Activated CD8-positive, alpha-beta memory T cell treated with anti-CD3 and anti-CD28 coated beads for 24 hours (primary cell): ENCODE data around the gene LRRC73.
"Not testable (repeated sequence)": the region's sequence is repeated elsewhere in the genome, so short reads cannot be mapped to it uniquely, and the experiment has no call there.

Source experiments
- DNase-seq: peaks from one replicate; pipeline ENCODE4 v3.0.0-alpha.2; 2020

The LRRC73 gene

DNA sequence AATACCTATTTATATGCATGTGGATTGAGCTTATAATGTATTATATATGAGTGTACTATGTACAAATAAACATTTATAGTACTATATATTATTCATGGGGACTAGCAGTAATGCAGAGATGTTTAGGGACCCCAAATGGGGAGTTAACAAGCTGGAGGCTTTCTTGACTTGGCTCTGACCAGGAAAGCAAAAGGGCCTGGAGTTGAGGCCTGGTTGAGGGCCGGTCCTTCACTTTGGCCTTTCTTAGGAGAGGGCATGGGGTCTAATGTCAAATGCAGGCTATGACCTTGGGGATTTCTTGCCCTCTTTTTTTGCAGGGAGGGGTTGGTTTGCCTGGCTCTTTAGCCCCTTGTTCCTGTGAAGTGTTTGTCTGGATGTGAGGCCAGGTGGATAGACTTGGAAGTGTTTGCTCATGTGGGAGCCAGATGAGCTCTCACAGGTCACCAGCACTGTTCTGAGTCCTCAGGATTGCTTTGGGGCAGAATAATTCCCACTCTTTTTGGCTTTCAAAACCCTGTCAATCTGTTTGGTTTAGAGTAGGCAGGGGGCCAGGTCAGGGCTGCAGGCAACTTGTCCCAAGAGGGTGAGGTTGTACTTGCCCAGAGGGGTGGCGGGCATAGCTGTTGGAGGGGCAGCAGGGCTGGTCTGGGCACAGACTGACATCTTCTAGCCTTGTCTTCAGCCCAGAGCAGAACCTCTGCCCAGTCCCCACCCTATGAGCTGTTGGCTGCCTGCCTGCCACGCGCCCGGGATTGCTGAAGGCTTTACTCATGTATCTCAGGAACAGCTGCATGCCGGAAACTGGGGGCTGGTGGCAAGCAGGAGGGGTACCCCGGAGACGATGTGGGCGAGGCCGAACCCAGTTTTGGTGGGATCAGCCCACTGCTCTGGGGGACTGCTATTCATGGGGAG is 18.1 kb downstream of the LRRC73 start:
- DNase-seq, result no peak

DNA sequence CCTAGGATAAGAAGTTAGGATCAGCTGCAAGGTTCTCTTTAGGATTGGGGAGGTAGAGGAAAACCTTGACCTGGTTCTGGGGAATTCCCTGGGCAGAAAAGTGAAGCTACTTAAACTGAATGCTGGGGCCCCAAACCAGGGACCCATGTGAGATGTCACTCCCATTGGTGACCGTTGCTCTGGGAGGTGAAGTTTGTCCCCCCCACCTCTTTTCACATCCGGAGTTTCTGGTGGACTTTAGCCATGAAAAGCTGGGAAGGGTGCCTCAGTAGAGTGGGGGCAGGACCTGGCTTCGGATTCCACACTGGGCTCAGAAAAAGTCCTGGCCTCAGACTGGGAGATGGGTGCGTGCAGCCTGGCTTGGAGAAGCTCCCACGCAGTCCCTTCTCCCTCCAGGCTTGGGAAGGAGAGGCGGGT is 19.6 kb downstream of the LRRC73 start:
- no peak for DNase-seq

DNA sequence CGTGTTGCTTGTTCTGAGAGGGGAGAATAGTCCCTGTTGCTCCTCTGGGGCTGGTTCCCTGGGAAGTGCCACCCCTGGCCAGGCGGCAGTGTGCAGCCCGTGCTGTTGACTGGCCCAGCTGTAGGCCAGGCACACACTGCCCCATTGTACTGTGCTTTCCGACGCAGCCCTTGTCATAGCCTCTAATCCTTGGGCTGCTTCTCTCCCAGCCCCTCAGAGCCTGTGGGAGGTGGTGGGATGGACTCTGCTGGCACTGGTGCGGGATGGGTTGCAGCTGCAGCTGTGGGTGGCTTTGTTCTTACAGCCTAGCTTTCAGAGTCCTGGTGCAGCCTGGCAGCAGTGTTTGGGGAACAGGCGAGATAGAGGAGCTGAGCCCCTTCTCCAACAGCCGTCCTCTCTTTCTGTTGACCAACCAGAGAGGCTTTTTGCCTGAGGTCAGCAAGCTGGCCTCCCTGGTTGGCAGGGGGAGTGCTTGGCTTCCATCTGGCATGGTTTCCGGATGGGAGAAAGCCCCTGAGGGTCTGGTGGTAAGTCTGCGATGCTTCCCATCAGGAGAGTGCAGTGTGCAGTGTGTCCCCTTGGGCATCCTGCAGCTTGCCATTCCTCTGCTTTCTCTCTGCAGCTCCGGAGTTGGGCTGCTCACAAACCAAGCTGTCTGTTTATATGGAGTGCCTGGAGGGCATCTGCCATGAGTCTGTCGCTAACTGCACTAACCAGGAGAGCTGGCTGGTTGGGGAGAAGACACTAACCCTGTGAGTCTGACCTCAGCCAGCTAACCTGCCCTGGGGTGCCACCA is 20.7 kb downstream of the LRRC73 start:
- DNase-seq, result no peak

DNA sequence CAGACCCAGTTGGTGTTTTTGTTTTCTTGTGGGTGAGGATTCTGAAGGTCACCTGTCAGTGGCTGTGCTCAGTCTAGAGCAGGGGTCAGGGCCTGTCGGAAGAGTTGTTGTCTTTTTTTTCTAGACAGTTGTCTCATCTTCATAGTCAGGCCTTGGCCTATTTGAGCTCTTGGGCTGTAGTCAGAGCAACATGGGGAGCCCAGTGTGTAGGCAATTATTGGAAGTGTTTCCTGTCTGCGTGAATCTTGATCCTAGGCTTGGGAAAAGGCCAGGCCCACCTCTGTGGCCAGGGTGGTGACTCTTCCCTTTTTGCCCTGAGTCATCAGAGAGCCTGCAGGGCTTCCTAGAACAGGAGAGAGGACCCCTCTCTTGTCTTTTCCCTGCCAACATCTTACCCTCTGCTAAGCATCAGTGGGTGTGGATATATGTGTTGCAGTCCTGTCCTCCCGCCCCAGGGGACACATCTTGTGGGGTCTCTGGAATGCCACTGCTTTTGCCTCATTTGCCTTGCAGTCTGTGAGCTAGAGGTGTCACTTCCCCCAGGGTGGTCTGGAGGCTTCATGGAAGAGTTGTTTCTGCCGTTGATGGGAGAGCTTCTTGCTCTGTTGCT is 21.4 kb downstream of the LRRC73 start:
- DNase-seq, result no peak

DNA sequence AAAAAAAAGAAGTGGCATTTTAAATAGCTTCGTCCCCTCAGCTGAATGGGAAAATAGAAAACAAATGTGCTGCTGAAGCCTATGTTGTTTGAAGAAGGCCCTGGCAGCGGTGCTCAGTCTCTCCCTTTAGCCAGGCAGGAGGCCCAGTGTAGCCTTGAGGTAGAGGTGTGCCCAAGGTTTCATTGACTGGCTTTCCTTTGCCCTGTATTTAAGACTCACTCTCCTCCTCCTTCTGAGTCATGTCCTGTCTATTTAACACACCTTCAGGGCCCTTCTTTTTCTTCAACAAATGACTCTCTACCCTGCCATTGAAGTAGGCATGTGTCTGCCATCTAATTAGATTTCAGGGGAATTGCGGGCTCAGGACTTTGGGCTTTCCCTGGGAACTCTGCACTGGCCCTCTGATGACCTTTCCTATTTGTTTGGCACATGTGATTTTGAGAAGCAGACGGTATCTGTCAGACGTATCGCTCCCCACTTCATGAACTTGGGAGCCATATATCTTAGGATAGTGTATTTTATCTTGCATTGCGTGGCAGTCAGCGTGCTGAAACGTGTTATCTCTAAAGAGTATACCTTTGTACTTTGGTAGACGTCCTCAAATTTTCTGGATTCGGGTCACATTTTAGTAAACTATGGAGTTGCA is 28.4 kb downstream of the LRRC73 start:
- DNase-seq, result no peak

DNA sequence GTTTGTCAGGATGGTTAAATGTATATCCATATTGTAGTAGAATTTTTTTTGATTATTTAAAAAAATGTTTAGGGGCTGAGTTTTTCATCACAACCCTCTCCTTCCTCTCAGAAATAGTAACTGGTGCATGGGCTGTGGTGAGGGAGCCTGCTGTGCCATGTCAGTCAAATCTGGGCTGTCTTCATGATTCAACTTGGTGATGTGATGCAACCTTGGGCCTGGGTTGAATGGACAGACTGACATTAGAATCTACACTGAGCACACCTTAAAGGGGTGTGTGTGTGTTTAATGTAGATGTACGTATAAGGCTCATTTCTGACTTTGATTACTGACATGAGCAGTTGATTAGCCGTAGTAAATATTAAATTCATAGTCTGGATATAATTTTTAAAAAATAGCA is 29.1 kb downstream of the LRRC73 start:
- DNase-seq, result no peak

DNA sequence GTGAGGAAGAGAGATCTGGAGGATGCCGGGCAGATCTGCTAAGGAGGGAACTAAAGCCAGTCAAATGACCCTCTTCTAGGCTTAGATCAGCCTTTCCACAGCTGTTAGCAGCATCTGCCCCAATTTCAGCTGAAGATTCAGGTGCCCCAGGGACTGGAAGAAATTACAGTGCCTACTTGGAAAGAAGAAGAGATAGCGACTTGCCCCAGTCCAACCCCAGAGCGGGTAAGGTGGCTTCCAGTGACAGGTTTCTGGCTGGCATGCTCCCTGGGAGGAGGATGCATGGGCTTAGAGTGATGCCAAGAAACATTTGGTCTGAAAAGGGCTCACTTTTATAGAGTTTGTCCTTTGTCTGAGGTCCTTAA is 32.2 kb downstream of the LRRC73 start:
- no peak for DNase-seq

DNA sequence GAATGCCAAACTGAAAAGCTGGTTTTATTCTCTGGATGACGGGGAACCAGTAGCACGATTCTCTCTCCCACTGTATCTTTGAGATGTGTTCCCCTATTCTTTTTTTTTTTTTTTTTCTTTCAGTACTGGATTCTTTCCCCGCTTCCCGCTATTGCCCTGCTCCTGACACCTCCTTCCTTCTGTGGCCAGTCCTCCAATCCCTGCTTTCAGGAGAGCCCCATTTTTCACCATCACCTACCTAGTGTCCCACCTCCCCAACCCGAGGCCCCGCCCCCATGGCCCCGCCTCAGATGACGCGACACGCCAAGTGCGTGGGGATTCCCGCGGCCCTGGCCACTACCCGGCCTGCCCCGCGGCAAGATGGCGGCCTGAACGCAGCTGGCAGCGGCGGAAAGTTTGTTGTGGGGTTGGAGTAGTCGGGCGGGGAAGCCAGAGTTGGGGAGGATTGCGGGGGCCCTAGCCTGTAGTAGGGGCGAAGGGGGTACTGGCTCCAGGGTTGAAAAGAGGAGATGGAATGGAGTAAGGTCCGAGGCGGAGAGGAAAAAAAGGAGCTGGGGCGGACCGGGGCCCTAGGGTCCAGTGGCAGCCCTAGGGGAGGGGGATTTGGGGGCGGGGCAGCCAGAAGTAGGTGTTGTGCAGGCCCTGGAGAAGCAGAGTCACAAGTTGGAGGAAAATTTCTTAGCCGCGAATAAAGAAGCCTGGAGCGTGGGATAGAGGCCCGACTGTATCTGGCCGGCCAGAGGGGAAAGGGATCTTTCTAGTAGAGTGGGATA is 32.7 kb downstream of the LRRC73 start, which contains the start of gene TJAP1:
Gene TJAP1, plus strand, starts transcription at position 336 of the 773 bp plus-strand sequence. CDS start 21,432 bp downstream, outside the sequence.
- DNase-seq, result peak; percentile 100

DNA sequence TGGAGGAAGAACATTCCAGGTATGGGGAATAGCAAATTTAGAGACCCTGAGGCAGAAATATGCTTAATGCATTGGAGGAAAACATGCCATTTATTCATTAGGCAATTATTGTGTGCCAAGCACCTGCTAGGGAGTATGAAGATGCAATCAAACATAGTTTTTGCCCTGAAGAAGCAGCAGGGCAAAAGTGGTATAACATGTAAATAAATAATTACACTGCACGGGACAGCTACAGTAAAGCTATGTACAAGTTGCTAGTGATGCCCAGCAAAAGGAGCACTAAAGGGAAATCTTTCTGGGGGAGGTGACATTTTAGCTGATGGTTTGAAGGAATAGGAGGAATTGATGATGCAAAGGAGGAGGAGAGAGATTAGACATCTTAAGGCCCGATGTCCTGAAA is 33.4 kb downstream of the LRRC73 start:
- no peak for DNase-seq

DNA sequence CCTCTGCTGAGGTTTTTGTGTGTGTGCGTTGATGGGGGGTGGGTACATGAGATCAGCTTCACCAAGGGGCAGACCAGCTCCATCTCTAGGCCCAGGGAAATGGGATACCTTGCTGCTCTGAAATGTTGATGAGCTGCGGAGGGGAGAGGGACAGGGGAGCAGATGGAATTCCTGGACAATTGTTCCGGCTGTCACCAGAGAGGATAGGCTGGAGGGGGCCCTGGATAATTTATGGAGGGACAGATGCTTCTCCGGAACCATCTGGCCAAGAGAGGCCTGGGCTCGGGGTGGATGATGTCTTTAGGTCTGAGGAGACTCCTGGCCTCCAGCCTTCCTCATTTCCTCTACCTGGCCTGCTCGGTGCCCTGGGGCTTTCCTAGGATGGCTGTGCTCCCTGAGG is 34.6 kb downstream of the LRRC73 start:
- no peak for DNase-seq

DNA sequence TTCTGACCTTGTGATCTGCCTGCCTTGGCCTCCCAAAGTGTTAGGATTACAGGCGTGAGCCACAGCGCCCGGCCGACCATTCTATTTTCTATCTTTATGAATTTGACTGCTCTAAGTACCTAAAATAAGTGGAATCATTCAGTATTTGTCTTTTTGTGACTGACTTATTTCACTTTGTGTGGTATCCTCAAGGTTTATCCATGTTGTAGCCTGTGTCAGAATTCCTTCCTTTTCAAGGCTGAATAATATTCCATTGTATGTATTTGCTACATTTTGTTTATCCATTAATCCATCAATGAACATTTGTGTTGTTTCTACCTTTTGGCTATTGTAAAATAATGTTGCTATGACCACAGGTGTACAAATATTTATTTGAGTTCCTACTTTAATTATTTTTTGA is 37.6 kb downstream of the LRRC73 start:
- DNase-seq, result no peak

DNA sequence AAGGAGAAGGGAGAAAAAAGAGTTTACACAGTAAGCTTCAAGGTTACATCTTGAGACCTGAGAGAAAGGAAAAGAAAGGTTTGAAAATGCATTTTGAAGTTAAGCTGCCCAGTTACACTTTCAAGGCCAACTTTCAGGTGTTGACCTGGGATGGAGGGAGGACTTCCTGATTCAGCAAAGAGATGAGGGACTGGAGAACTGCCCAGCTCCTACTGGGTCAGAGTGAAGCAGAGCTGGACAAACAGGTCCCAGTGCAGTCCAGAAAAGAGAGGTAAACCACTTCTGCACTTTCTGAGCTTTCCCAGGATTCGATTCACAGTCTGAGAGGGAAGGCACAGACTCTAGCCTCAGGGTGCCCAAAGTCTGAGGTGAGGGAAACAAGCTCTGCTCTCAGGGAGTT is 38.7 kb downstream of the LRRC73 start:
- DNase-seq, result no peak

DNA sequence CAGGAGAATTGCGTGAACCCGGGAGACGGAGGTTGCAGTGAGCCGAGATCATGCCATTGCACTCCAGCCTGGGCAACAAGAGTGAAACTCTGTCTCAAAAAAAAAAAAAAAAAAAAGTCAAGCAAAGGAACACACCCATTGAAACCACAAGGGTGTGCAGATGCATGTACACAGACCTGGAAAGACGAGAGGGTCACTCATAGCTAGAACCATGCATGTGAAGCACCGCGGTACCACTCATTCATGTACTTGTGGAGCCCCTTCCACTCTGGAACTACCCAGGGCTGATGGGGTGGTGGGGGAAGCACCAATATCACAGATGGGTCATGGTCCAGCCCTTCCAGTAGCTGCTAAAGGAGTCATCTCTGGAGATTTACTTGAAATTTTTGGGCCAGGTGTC is 40.2 kb downstream of the LRRC73 start:
- DNase-seq, result no peak

DNA sequence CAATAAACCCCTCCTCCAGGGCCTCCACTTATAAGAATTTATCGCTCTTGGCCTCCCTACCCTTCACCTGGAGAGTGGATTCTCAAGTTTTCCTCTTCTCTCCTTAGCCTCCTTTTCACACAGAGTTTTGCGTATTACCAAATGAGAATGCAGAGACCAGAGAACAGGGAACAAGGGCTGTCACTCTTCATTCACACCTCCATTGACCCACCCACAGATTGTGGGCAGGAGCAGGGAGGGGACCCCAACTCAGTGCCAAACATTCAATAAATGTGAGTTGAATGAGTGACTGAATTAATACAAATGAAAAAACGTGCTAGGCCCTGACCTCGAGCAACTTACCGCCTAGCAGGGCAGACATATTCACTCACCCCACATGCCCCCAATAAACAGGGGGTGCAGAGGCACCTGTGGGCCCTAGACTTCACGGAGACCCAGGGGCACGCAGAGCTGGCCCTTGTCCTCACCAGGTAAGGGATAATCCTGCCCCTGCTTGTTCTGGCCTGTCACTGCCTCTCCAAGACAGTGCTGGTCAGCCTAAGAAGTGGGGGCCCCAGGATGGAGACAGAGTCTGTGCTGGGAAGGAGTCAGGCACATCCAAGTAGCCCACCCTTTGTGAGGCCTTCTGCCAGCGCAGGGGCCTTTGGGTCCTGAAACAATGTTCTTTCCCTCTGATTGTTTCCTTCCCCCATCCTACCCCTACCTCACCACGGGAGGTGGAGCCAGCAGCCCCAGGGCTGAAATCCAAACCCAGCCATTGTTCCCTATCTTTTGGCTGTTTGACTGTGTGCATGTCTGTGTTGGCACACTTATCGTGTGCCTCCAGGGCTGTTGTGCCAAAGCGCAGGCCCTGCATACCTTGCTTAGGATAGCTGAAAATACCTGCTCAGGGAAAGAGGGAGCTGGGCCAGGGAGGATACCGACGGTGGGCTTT is 41.1 kb downstream of the LRRC73 start:
- DNase-seq, result no peak

DNA sequence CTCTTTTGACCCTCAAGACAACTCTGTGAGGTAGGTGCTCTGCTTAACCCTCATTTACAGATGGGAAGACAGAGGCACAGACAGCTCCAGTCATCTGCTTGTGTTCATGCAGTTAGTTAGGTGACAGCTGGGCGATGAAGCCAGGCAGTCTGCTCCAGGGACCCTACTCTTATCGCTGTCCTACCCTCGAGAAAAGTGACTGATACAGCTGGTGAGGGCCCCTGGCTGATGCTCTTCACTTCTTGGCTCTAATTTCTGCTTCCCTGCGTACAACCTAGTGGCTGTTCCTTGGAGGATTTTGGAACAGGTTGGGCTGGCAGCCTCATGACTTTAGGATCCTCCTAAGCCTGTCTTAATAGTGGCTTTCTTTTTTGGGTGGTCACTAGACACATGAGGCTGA is 41.9 kb downstream of the LRRC73 start:
- DNase-seq, result no peak

DNA sequence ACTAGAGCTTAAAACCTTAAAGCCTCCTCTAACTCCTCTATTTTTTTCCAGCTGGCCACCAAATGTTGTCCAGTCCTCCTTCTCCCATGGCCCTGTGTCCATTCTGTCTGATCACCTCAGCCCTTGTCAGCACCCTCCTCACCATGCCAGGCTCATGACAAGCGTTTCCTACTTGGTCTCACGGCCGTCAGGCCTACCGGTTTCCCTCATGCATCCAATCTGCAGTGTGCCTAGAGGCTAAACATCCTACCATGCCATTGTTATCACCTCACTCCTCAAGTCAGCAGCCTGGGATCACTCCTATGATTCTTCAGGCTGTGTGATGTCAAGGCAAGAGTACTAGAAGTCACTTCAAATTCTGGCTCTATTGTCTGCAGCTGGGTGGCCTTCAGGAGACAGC is 42.4 kb downstream of the LRRC73 start:
- no peak for DNase-seq

DNA sequence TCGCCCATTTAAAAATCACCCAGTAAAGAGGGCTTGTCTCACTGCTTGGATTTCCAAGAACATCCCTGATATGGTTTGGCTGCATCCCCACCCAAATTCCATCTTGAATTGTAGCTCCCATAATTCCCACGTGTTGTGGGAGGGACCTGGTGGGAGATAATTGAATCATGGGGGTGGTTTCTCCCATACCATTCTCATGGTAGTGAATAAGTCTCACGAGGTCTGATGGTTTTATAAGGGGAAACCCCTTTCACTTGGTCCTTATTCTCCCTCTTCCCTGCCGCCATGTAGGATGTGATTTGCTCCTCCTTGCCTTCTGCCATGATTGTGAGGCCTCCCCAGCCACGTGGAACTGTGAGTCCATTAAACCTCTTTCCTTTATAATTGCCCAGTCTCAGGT is 42.9 kb downstream of the LRRC73 start:
- DNase-seq, result not testable (repeated sequence)

DNA sequence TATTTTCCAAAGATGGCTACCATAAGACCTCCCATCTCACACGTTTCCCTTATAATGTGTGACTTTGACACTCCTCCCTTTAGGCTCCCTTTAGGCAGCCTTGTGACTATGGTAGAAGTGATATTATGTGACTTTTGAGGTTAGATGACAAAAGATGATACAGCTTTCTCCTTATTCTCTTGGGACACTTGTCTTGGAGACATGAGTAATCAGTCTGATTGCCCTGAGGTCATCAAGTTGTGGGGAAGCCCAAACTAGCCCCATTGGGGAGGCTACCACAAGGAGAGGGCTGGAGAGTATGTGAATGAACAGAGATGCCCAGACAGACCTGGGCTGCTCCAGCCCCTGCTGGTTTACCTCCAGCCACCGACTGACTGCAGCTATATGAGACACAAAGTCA is 44.2 kb downstream of the LRRC73 start:
- no peak for DNase-seq

DNA sequence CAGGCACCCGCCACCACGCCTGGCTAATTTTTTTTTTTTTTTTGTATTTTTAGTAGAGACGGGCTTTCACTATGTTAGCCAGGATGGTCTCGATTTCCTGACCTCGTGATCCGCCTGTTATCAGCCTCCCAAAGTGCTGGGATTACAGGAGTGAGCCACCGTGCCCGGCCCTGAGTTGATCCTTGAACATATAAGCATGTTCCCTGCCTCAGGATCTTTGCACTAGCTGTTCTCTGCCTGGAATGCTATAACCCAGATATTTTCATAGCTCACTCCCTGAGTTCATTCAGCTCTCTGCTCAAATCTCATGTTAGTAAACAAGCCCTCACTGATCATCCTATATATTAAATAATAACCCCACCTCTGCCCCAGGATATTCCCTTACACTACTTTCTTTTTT is 45.8 kb downstream of the LRRC73 start:
- no peak for DNase-seq

DNA sequence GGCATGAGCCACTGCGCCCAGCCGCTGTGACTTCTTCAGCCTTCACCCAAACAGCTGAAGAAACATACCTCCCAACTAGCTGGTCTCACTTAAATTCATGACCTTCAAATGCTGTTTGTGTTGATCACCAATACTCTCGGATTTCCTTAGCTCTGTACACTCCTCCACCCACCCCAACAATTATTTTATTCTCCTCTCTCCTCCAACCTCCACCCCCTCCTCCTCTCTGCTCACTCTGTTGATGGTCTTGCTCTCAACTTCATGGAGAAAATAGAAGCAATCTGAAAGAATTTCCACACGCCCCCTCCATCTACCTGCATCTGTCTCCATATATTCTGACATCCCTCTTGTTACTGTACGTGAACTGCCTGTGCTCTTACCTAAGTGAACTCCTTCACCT is 48.2 kb downstream of the LRRC73 start:
- DNase-seq, result no peak

DNA sequence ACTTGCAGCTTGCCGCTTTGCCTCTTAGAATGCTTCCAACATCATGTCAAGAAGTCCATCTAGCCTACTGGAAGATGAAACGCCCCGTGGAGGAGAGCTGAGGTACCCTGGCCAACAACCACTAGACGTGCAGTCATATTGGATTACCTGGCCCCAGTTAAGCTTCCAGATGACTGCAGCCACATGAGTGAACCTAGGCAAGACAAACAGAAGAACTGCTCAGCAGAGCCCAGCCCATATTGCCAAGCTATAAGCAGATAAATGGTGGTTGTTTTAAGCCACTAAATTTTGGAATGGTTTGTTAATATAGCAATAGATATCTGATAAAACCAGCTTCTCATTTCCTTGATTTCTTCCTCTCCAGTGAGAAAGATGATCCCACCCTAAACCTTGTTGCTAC is 50.1 kb downstream of the LRRC73 start:
- no peak for DNase-seq
